D721Med (cell line): ENCODE results near the gene RBM15.

Source experiments
- DNase-seq: peaks from one replicate; pipeline ENCODE4 v3.0.0; 2011; ENCODE audit warnings: low spot score; ENCODE audit not compliant: insufficient read length
- FAIRE-seq: peaks from 2 replicates; lab custom pipeline; 2011; peaks lifted over from hg19 to GRCh38; lab: Jason Lieb, UNC
- TF ChIP-seq, protein P1 (sequence below): IDR thresholded peaks from 2 replicates; pipeline ENCODE4 v1.5.1; 2012; ENCODE audit warnings: mild to moderate bottlenecking, control low read depth; ENCODE audit not compliant: insufficient read depth; ENCODE audit errors: missing control alignments

The RBM15 gene

DNA sequence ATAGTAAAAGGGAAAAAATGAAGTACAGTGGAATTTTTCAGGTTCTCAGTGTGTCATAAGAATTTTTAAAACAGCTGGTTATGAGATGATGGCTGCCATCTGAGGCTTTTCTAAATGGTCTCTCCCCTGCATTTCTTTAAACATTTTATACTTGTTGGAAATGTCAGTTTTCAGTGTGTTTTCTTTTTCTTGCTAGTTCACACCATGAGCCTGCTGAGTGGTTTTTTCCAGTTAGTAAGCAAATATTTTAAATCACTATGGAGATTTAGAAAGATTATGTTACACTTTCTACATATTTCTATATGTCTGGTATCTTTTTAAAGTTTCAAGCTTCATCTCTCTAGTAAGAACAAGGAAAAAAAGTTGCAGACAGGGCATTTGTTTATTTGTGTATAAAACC is 9.6 kb downstream of the RBM15 start:
- FAIRE-seq, result no peak
- TF ChIP-seq, protein P1, sequence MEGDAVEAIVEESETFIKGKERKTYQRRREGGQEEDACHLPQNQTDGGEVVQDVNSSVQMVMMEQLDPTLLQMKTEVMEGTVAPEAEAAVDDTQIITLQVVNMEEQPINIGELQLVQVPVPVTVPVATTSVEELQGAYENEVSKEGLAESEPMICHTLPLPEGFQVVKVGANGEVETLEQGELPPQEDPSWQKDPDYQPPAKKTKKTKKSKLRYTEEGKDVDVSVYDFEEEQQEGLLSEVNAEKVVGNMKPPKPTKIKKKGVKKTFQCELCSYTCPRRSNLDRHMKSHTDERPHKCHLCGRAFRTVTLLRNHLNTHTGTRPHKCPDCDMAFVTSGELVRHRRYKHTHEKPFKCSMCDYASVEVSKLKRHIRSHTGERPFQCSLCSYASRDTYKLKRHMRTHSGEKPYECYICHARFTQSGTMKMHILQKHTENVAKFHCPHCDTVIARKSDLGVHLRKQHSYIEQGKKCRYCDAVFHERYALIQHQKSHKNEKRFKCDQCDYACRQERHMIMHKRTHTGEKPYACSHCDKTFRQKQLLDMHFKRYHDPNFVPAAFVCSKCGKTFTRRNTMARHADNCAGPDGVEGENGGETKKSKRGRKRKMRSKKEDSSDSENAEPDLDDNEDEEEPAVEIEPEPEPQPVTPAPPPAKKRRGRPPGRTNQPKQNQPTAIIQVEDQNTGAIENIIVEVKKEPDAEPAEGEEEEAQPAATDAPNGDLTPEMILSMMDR, result no peak
- DNase-seq, result no peak

DNA sequence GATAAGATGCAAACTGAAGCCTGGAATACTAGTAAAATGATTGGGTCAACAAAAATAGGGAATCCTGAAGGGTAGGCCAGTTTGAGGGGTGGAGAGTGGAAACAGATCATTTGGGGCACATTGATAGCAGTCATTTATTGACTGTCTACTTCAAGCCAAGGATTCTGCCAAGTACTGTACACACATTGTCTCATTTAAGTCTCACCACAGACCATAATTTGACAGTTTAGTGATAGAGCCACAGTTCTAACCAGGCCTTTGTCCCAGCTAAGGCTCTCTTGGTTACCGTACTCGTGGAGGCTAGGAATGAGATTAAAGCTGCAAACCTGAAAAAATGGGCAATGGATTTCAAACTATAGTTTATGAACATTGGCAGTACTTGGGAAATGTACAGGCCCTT is 11.2 kb downstream of the RBM15 start:
- TF ChIP-seq, protein P1, result no peak
- FAIRE-seq, result no peak
- no peak for DNase-seq

DNA sequence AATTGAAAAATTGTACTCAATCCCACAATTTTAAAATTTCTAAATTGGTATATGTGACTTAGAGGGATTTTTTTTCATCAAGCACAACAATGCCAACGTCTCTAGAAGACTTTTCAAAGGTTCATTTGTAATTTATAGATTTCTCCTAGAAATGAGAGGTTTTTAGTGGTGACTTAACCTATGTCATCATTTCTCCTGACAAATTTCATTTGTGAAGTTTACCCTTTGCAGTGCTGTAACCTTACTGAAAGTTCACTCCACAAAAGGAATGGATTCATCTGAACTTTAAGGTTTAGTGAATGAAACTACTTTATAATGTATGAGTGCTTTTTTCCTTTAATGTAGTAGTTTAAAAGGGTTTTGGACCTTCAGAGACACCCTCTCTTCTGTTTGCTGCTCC is 16.1 kb downstream of the RBM15 start:
- TF ChIP-seq, protein P1, result no peak
- no peak for FAIRE-seq
- DNase-seq, result no peak

DNA sequence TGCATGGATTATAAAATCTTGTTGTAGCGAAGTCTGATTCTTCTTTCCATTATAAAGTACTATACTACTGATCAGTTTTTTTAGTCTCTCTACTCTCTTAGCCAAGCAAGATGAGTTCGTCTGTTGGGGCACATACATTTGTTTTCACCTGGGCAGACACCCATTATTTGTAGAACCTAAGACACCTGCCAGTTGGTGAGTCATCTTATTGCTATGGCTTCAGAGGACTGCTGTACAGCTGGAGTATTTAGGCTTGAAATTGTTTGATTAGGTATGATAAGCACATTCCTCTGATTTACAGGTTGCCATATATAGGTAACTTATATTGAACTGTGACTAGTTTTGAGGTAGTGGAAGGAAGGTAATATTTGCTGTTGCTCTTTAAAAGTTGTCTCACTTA is 17.2 kb downstream of the RBM15 start:
- no peak for FAIRE-seq
- TF ChIP-seq, protein P1, result no peak
- DNase-seq, result no peak

DNA sequence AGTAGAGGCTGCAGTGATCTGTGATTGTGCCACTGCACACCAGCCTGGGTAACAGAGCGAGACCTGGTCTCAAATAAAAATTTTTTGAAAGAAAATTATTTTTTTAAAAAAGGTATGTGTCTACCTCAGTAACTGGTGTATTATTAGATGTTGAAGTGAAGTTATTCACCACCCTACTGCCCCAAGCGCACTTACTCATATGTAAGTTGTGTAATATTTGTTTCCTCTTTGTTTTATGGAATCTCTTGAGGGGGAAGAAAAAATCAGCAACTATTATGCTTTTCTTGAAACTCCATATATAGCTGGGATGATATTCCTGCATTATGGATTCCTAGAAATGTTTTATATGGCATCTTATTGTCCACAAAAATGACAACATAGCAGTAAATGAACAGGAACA is 21.3 kb downstream of the RBM15 start:
- DNase-seq (no peak), FAIRE-seq (no peak)
- TF ChIP-seq, protein P1, result no peak

DNA sequence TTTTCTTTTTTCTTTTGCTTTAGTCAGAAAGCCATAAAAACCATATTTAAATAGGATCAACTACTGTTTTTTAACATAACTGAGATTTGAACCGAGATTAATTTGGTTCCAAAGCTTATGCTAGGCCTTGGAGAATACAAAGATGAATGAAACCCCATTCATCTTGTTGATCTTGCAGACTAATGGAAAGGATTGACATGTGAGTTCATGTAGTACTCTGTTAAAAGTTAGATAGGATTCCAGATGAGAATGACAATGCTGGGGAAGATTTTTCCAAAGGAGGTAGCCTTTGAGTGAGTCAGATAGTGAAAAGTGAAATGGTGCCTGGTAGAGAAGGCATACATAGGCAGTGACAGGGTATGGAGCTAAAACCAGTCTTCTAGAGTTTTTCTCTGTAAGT is 22.7 kb downstream of the RBM15 start:
- no peak for DNase-seq
- TF ChIP-seq, protein P1, result no peak
- FAIRE-seq, result no peak

DNA sequence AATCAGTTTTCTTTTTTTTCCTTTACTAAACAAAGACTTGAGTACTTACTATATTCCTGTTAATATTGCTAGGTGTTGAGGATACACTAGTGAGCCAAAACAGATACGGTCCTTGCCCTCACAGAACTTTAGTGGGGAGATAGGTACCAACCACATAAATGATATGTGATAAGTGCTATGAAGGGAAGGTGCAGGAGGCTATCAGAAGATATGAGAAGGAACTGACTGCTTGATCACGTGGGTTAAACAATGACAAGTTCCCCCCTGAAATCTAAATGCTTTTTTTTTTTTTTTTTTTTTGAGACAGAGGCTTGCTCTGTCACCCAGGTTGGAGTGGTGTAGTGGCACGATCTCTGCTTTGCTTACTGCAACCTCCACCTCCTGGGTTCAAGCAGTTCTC is 25.0 kb downstream of the RBM15 start:
- DNase-seq (no peak), FAIRE-seq (no peak)
- TF ChIP-seq, protein P1, result no peak
